Mesothelial cell of epicardium (in vitro differentiated cells): Measurements from ENCODE around the gene MPZL3. TPM values are rescaled to one million over a fixed set of nuclear protein-coding genes. Genes with fewer than 3 reads are reported as not detected.
"Not testable (repeated sequence)": the region's sequence is repeated elsewhere in the genome, so short reads cannot be mapped to it uniquely, and the experiment has no call there.

Experiments
- DNase-seq, 2 experiments: peaks; one replicate each; pipeline ENCODE4 v3.0.0; 2021; ENCODE audit warnings: low spot score in 2 of 2; ENCODE audit not compliant: unreplicated experiment in 2 of 2
- H3K27ac Mint-ChIP-seq: 2 replicates; pipeline ENCODE4 v1.8.0; 2021; ENCODE audit warnings: mixed read lengths
- H3K27me3 Mint-ChIP-seq: 2 replicates; pipeline ENCODE4 v1.8.0; 2021; ENCODE audit warnings: low read depth, mixed read lengths
- H3K36me3 Mint-ChIP-seq: 2 replicates; pipeline ENCODE4 v1.8.0; 2021; ENCODE audit warnings: mixed read lengths
- H3K4me1 Mint-ChIP-seq: 2 replicates; pipeline ENCODE4 v1.8.0; 2021; ENCODE audit warnings: mixed read lengths
- H3K4me3 Mint-ChIP-seq: 2 replicates; pipeline ENCODE4 v1.8.0; 2021; ENCODE audit warnings: mild to moderate bottlenecking, moderate library complexity, mixed read lengths
- H3K9me3 Mint-ChIP-seq: 2 replicates; pipeline ENCODE4 v1.8.0; 2021; ENCODE audit warnings: mixed read lengths
- CTCF ChIP-seq: fragments of 200-600 bp; sonication (generic); IDR thresholded peaks from one replicate; pipeline ENCODE4 v1.5.0; 2021; ENCODE audit warnings: antibody characterized with exemption; ENCODE audit not compliant: unreplicated experiment
- total RNA-seq: library from RNA; stranded (reverse); gene quantifications from 3 replicates; pipeline ENCODE4 v1.2.1, GENCODE V29; 2021

The MPZL3 gene
- total RNA-seq, 1 donor from 2014 or later = 5.0 TPM

GRCh38 chr11:118200497-118200896 is 51.7 kb downstream of the MPZL3 start:
- H3K9me3 Mint-ChIP-seq = no peaks in the 10 kb centered on the region
- no peak overlapping the region for H3K27ac Mint-ChIP-seq
- H3K36me3 Mint-ChIP-seq = no peaks in the 10 kb centered on the region
- peaks cover 10% of the 10 kb centered on the region for H3K4me1 Mint-ChIP-seq
- H3K27me3 Mint-ChIP-seq = peaks cover 16% of the 10 kb centered on the region
- no peak overlapping the region for H3K4me3 Mint-ChIP-seq
- TF ChIP-seq CTCF = no peak
- DNase-seq = no peak

- DNase-seq = no peak
- H3K36me3 Mint-ChIP-seq = no peaks in the 10 kb centered on the region
- H3K27ac Mint-ChIP-seq = no peak overlapping the region
- peaks cover 10% of the 10 kb centered on the region for H3K27me3 Mint-ChIP-seq
- H3K4me1 Mint-ChIP-seq = peaks cover 14% of the 10 kb centered on the region
- no peak for TF ChIP-seq CTCF
- no peak overlapping the region for H3K4me3 Mint-ChIP-seq
- no peaks in the 10 kb centered on the region for H3K9me3 Mint-ChIP-seq
Measured at GRCh38 chr11:118199135-118199534, 53.0 kb downstream of the MPZL3 start.

- Mint-ChIP-seq H3K4me1 (peaks cover 14% of the 10 kb centered on the region), H3K27me3 (peaks cover 10% of the 10 kb centered on the region), H3K9me3 (no peaks in the 10 kb centered on the region), H3K27ac (no peak overlapping the region), H3K36me3 (no peaks in the 10 kb centered on the region), H3K4me3 (peak overlapping the region; percentile 50)
- peak; percentile 74 to 86 for DNase-seq
- TF ChIP-seq CTCF = peak; percentile 83
Measured at GRCh38 chr11:118198370-118198769, 53.8 kb downstream of the MPZL3 start.

GRCh38 chr11:118194835-118195627 is 57.1 kb downstream of the MPZL3 start:
- no peak for TF ChIP-seq CTCF
- Mint-ChIP-seq H3K36me3 (no peaks in the 10 kb centered on the region), H3K4me3 (no peak overlapping the region), H3K27ac (peak overlapping the region; percentile 64), H3K27me3 (peaks cover 21% of the 10 kb centered on the region), H3K9me3 (peaks cover 9% of the 10 kb centered on the region), H3K4me1 (peaks cover 14% of the 10 kb centered on the region)
- no peak for DNase-seq

- peaks cover 9% of the 10 kb centered on the region for H3K9me3 Mint-ChIP-seq
- peaks cover 13% of the 10 kb centered on the region for H3K4me1 Mint-ChIP-seq
- peaks cover 30% of the 10 kb centered on the region for H3K27me3 Mint-ChIP-seq
- H3K36me3 Mint-ChIP-seq = no peaks in the 10 kb centered on the region
- no peak for TF ChIP-seq CTCF
- DNase-seq = no peak
- H3K4me3 Mint-ChIP-seq = no peak overlapping the region
- H3K27ac Mint-ChIP-seq = no peak overlapping the region
Measured at GRCh38 chr11:118193910-118194566, 58.1 kb downstream of the MPZL3 start.

GRCh38 chr11:118192817-118193216 is 59.3 kb downstream of the MPZL3 start:
- H3K36me3 Mint-ChIP-seq, H3K4me3 Mint-ChIP-seq, DNase-seq, H3K9me3 Mint-ChIP-seq, H3K4me1 Mint-ChIP-seq, H3K27ac Mint-ChIP-seq: not testable (repeated sequence)
- H3K27me3 Mint-ChIP-seq = peaks cover 38% of the 10 kb centered on the region

- not testable (repeated sequence) for H3K9me3 Mint-ChIP-seq, H3K27ac Mint-ChIP-seq
Measured at GRCh38 chr11:118190942-118191506, 61.1 kb downstream of the MPZL3 start.

More at GRCh38 chr11:118190942-118191506, 61.1 kb downstream of the MPZL3 start:
- not testable (repeated sequence) for H3K4me3 Mint-ChIP-seq, H3K36me3 Mint-ChIP-seq, H3K4me1 Mint-ChIP-seq, DNase-seq
- H3K27me3 Mint-ChIP-seq = peaks cover 43% of the 10 kb centered on the region
